ENCODE results near the gene MBOAT7.

The MBOAT7 gene

DNA sequence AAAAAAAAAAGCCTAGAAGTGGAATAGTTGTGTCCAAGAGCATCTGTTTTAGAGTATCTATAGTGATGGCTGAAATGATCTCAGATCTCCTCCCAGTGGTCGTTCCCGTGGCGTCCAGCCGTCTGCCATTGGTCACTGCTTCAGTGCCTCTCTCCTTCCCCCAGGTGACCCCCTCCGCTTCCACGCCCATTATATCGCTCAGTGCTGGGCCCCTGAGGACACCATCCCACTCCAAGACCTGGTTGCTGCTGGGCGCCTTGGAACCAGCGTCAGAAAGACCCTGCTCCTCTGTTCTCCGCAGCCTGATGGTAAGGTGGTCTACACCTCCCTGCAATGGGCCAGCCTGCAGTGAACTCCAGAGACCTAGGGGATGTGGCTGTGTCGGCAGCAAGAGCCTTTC is 3.6 kb upstream of the MBOAT7 start:
- no peak overlapping the region for H3K4me3 ChIP-seq (ENCODE audit: low read depth, low read length)
- TF ChIP-seq, protein P1, sequence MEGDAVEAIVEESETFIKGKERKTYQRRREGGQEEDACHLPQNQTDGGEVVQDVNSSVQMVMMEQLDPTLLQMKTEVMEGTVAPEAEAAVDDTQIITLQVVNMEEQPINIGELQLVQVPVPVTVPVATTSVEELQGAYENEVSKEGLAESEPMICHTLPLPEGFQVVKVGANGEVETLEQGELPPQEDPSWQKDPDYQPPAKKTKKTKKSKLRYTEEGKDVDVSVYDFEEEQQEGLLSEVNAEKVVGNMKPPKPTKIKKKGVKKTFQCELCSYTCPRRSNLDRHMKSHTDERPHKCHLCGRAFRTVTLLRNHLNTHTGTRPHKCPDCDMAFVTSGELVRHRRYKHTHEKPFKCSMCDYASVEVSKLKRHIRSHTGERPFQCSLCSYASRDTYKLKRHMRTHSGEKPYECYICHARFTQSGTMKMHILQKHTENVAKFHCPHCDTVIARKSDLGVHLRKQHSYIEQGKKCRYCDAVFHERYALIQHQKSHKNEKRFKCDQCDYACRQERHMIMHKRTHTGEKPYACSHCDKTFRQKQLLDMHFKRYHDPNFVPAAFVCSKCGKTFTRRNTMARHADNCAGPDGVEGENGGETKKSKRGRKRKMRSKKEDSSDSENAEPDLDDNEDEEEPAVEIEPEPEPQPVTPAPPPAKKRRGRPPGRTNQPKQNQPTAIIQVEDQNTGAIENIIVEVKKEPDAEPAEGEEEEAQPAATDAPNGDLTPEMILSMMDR (IDR thresholded peaks at IDR 0.05; ENCODE audit: low read depth, low read length): no peak

DNA sequence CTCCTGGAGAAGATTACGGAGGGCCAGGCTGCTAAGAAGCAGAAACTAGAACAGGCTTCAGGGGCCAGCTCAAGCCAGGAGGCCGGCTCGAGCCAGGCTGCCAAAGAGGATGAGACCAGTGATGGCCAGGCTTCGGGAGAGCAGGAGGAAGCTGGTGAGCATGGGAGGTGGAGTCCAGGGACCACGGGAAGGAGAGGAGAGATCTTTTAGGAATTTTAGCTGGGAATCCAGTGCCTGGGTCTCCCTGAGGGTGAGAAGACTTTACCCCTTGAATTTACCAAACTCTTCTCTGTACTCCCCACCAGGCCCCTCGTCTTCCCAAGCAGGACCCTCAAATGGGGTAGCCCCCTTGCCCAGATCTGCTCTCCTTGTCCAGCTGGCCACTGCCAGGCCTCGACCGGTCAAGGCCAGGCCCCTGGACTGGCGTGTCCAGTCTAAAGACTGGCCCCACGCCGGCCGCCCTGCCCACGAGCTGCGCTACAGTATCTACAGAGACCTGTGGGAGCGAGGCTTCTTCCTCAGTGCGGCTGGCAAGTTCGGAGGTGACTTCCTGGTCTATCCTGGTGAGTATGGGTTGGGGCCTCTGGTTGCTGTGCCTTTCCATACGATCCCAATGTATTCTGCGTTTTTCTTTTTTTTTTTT is 2.6 kb upstream of the MBOAT7 start:
- TF ChIP-seq, protein P1 (IDR thresholded peaks at IDR 0.05; ENCODE audit: low read depth, low read length): no peak
- peak overlapping the region; percentile 80 for H3K4me3 ChIP-seq (ENCODE audit: low read depth, low read length)

DNA sequence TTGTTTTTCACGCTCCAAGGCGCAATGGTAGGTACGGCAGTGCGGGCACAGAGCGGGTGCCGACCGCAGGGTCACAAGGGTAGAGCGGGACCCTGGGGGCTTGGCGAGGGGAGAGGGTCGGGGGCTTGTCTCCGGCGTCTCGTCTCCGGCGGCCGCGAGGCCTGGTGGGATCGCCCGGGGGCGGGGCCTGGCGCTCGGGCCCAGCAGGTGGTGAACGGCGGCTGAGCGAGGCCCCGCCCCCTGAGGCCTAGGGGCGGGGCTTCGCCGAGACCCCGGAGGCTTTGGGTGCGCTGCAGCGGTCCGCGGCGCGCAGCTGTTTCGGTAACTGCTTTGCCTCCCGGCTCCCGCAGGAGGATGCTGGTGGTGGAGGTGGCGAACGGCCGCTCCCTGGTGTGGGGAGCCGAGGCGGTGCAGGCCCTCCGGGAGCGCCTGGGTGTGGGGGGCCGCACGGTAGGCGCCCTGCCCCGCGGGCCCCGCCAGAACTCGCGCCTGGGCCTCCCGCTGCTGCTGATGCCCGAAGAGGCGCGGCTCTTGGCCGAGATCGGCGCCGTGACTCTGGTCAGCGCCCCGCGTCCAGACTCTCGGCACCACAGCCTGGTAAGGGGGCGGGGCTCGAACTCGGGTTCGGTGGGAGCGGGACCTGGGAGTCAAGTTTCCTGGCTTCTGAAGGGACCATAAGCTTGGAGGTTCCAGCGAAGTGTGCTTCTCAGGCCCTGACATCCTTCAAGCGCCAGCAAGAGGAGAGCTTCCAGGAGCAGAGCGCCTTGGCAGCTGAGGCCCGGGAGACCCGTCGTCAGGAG is 1.8 kb upstream of the MBOAT7 start, which contains the start of gene TSEN34:
TSS of gene TSEN34 (plus strand) at position 298 of the 800 bp plus-strand sequence. CDS start at position 355, 57 bp downstream.
- peak within 1 kb of the TSS; percentile 80 for H3K4me3 ChIP-seq (ENCODE audit: low read depth, low read length)
- TF ChIP-seq, protein P1 (IDR thresholded peaks at IDR 0.05; ENCODE audit: low read depth, low read length): no peak

DNA sequence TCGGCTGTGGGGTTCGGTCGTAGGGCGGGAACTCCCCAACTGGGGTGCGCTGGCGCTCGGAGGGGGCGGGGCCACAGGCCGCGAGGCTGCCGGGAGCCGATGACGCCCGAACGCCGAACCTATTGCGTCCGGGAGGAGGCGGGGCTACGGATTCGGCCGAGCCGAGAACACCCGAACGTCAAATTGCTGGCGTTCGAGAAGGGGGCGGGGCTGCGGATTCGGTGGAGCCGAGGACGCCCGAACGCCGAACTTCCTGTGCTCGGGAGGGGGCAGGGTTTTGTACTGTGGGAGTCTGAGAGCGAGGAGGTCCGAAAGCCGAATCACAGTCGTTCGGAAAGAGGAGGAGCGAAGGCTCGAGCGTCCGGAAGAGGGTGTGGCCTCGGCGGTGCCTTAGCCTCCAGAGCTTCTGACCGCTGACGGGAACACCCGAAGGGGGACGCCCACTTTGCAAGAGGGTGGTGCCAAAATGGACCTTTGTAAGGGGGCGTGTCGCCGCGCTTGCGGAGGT is 1.2 kb upstream of the MBOAT7 start:
- TF ChIP-seq, protein P1 (IDR thresholded peaks at IDR 0.05; ENCODE audit: low read depth, low read length): no peak

DNA sequence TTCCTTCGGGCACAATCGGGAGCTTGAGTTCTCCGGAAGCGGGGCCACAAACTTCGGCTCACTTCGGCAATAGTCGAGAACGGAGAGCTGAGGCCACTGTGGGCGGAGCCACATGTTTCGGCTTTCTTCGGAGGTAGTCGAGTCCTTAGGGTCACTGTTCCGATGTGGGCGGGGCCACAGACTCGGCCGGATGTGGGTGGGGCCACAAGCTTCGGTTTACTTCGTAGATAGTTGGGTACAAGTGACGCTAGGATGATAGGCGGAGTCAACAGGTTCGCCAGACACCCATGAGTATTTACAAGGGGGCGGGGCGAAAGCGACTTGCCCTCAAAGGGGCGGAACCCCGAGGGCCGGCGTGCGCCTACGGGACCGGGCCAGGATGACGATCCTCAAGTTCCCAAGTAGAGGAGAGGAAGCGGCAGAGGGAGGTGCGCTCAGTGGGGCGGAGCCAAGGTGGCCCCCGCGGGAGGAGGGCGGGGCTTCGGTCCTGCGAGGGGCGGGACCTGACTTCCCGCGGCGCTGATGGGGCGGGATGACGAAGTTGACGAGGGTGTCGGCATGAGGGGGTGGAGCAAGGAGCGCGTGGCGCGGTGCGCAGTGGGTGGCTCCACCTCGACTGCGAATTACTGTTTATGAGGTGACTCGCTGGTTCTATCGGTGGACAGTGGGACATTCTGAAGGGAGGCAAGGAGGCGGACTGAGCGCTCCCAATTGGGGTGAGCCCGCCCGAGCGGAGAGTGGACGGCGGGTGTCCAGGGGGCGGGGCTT is 539 bp upstream of the MBOAT7 start:
- H3K4me3 ChIP-seq (ENCODE audit: low read depth, low read length): peak overlapping the region; percentile 80
- TF ChIP-seq, protein P1 (IDR thresholded peaks at IDR 0.05; ENCODE audit: low read depth, low read length): no peak

More for the DNA sequence above, 1.2 kb upstream of the MBOAT7 start:
- H3K4me3 ChIP-seq (ENCODE audit: low read depth, low read length): peak overlapping the region; percentile 80

DNA sequence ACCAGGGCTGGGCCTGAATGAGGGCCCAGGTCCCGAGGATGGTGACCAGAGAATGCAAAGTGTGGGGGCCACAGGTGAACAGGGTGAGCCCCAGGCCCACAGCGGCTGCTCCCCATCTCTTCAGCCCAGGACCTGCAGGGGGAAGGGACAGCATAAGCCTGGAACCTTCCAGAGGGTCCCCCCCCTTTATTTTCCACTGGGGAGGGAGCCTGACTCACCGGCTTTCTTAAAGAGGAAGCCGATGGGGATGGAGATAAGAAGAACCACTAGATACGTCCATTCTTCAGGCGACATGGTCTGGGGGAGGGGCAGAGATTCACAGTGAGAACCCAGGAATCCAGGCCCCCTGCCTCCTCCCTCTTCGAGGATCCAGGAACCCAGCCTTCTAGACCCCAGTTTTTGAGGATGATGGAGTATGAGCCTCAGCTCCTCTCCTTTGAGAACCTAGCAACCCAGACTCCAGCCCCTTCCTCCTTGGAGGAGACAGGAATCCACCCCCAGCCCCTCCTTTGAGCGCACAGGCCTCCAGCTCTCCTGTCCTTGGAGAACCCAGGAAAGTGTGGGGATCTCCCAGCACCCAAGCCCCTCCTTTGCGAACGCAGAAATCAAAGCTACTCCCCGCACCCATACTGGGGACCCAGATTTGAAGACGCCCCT is 1.0 kb downstream of the MBOAT7 start:
- TF ChIP-seq, protein P1 (IDR thresholded peaks at IDR 0.05; ENCODE audit: low read depth, low read length): no peak
- peak overlapping the region; percentile 78 for H3K4me3 ChIP-seq (ENCODE audit: low read depth, low read length)
